NK-92 treated with Interleukin-12 subunit alpha and Interleukin-12 subunit beta, amount 100 ng/mL, for 24 hours (cell line): ENCODE measurements around the gene SORT1.
"Not testable (repeated sequence)": the region's sequence is repeated elsewhere in the genome, so short reads cannot be mapped to it uniquely, and the experiment has no call there.

Source experiments
- DNase-seq: peaks from one replicate; lab custom pipeline; 2025; lab: John Stamatoyannopoulos, UW

The SORT1 gene

GRCh38 chr1:109296782-109297181 lies 100.9 kb downstream of the SORT1 start:
- no peak for DNase-seq

- no peak for DNase-seq
Measured at GRCh38 chr1:109295712-109296415, 101.9 kb downstream of the SORT1 start.

DNA sequence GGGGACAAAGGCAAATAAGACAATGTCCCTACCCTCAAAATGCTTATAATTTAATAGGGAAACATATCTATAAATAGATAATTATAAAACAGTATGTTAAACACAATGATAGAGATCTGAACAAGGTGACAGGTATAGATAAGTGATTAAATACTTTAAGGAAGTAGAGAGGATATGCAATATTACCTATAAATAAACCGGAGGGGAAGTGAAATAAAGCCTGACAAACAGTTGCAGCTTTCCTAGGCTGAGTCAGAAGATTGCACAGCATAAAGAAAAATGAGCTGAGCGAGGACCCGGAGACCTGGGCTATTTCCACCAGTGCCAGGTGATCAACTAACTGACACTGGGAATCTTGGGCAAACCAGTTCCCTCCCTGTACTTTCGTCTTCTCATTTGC lies 103.2 kb downstream of the SORT1 start:
- no peak for DNase-seq

GRCh38 chr1:109293026-109293425 lies 104.7 kb downstream of the SORT1 start:
- no peak for DNase-seq

DNA sequence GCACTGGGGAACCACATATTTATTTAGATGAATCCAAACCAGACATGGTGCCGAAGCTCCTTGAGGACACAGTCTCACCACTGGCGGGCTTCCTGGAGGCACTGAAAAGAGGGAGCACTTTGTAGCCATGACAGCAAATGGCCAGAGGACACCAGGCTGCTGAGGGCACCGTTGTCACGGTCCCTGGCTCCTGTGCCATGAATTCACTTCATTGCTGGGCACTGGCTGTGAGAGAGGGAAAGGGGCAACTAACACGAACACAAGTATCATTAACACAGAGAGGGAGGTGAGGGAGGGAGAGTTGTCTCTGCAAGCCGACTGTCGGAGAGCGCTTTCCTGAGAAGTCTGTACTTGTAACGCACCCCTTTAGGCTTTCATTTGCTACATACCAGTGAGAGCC lies 105.4 kb downstream of the SORT1 start:
- no peak for DNase-seq

DNA sequence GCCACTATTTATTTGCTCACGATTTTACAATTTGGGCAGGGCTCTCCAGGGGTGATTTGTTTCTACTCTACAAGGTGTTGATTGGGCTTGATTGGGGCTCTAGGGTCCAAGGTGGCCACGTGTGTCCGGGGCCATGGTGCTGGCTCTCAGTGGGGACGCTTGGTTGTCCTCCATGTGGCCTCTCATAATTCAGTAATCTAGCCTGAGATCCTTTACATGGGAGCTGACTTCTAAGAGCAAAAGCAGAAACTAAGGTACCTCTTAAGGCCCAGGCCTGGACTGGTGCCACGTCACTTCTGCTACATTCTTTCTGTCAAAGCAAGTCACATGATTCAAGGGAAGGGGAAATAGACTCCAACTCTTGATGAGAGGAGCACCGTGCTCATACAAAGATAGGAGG lies 106.7 kb downstream of the SORT1 start:
- DNase-seq = no peak

DNA sequence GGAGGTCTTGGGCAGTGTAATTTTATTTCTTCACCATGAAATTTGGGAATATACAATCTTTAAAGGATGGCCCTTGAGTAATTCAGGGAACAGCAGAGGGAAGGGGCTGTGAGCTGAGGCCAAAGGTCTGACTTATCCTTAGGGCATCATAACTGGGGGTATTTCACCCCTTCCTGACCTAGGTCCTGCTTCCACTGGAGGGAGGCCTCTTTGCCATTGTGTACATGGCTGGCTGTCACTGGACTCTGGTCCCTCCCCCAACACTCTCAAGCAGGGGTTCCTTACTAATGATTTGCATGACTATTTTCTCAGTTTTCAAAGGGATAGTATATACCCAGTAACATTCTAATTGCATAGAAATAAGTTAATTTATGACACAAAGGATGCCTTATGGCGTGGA lies 107.6 kb downstream of the SORT1 start:
- no peak for DNase-seq

- DNase-seq = not testable (repeated sequence)
Measured at GRCh38 chr1:109286762-109287161, 111.0 kb downstream of the SORT1 start.

- DNase-seq = no peak
Measured at GRCh38 chr1:109283748-109284600, 113.7 kb downstream of the SORT1 start.

- peak; percentile 90 for DNase-seq
Measured at GRCh38 chr1:109282952-109283747, 114.6 kb downstream of the SORT1 start, which contains the start of gene PSRC1. TSS of gene PSRC1 (minus strand) at chr1:109283145.

- no peak for DNase-seq
Measured at GRCh38 chr1:109282497-109282951, 115.2 kb downstream of the SORT1 start.

- DNase-seq = no peak
Measured at GRCh38 chr1:109281680-109282496, 115.8 kb downstream of the SORT1 start.

GRCh38 chr1:109280862-109281261 lies 116.9 kb downstream of the SORT1 start:
- no peak for DNase-seq

DNA sequence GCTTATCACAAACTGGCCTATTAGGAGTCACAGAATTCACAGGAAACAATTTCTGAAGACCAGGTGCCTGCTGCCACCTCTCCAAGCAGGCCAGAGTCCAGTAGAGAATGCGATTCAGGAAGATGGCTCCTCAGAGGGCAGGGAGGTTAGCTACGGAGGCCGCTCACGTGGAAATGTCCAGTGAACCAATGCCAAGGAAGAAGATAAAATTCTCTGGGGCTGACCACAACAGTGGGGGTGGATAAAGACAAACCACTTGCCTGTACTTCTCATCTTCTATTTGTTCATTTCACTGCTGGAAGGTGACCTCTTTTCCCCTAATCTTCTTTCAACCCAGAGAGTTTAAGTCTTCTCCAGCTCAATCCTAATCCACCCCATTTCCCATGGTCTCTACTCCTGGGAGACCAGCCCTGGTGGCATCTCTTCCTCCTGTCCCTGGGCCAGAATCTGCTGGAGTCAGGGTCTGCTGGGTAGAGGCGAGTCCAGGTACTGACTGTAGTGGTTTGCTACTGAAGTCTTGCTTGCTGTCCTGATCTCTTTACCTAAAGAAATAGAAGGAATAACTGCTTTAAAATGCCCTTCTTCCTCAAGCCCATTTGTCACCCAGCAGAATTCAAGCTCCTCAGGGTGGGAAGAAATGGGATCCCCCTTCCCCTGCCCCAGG lies 118.0 kb downstream of the SORT1 start:
- DNase-seq = no peak

DNA sequence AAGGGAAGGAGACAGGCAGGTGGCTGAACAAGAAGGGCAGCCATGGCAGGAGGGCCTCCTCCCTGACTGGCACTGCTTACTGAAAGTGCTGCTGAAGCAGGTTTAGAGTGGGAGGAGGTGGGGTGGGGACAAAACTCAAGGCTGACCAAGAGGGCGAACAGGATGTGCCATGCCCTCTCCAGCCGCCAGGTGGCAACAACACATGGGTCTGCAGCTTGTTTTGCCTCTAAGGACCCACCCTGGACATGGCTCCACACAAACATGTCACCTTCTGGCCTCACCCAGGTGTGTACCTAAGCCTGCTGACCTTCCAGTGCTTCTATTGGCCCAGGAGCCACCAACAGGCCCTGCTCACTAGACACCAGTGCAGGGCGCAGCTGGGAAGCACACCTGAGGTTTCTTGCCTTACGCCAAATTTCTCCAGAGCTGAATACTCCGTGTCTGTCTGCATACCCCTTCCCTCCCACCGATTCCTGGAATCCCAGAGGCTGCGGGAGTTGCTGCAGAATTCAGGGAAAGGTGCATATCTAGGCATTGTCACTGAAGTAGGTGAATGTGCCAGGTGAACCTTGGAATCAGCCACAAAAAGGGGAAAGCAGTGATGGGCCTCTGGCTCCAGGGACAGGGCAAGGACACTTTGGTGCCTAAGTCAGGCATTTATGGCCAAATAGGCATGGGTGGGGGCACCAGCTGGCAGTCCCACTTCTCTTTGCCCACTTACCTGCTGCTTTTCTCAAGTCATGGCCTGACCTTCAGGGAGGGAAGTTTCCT lies 120.1 kb downstream of the SORT1 start:
- DNase-seq = peak; percentile 40

DNA sequence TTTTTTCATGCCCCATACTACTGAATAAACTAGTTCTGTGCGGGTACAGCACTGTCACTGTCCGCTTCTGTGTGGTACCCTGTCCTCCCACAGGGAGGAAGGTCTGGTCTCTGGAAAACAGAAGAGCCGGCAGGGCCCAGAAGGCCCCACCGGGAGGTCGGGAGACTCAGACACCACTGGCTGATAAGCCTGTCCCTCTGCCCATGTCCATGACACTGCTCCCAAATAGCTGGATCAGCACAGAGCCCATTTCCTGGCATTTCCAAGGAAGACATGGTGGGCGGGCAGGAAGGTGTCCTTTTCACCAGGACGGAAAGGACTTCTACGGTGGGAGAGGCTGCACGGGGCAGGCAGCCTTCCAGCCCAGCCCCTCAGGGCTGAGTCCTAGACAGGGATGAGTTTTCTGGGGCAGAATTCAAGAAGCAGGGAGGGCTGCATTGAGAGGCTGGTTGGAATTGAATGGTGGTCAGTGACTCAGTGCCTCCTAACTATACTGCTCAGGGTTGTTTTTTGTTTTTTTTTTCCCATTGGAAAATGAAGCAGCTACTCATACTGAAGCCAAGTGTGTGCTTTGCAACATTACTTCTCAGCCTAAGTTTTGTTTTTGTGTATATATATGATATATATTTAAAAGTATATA lies 121.9 kb downstream of the SORT1 start:
- DNase-seq = no peak

GRCh38 chr1:109274533-109275476 lies 122.9 kb downstream of the SORT1 start:
- no peak for DNase-seq

GRCh38 chr1:109273570-109274288 lies 124.0 kb downstream of the SORT1 start:
- DNase-seq = no peak
